ENCODE data around the gene DBH. TPM values are rescaled to one million over a fixed set of nuclear protein-coding genes. Genes with fewer than 3 reads are reported as not detected.
A peak's percentile ranks its signal among the peaks of the same experiment; 100 is the strongest.

The DBH gene
- total RNA-seq, 2 donors from 2014 or later: not detected

DNA sequence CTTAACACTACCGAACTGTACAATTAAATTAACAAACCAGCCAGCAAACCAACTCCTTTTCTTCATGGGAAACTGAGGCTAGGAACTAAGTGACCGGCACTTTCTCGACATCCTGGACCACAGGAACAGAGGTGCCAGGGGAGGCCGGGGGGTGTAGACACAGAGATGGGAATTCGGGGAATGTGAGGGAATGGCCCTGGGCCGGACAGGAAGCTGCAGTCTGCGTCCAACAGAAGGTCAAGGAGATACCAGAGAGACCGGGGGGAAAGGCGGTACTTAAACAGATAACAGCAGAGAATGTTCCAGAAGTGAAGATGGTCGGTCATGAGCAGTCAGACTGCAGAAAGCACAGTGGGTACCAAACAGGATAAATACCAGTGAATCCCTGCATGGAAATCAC is 40.3 kb downstream of the DBH start:
- intact Hi-C loops (cut with DNase I): no loop called here
- Histone ChIP-seq H3K27ac (no peak overlapping the region), H3K4me3 (no peak overlapping the region), H3K27me3 (no peaks in the 10 kb centered on the region), H3K4me1 (no peaks in the 10 kb centered on the region), H3K9me3 (no peaks in the 10 kb centered on the region), H3K36me3 (replicated peaks in 1 of 2; ENCODE audit: insufficient read depth in 1 of 2, low read depth in 2 of 2) (no peaks in the 10 kb centered on the region)
- DNase-seq (no peak), ATAC-seq (no peak)
- TF ChIP-seq POLR2A (IDR thresholded peaks at IDR 0.05): no peak
- TF ChIP-seq, protein P1, sequence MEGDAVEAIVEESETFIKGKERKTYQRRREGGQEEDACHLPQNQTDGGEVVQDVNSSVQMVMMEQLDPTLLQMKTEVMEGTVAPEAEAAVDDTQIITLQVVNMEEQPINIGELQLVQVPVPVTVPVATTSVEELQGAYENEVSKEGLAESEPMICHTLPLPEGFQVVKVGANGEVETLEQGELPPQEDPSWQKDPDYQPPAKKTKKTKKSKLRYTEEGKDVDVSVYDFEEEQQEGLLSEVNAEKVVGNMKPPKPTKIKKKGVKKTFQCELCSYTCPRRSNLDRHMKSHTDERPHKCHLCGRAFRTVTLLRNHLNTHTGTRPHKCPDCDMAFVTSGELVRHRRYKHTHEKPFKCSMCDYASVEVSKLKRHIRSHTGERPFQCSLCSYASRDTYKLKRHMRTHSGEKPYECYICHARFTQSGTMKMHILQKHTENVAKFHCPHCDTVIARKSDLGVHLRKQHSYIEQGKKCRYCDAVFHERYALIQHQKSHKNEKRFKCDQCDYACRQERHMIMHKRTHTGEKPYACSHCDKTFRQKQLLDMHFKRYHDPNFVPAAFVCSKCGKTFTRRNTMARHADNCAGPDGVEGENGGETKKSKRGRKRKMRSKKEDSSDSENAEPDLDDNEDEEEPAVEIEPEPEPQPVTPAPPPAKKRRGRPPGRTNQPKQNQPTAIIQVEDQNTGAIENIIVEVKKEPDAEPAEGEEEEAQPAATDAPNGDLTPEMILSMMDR (IDR thresholded peaks at IDR 0.05): no peak
- WGBS, 2 donors: 75% methylated on average over 10 of the region's 10 CpGs

DNA sequence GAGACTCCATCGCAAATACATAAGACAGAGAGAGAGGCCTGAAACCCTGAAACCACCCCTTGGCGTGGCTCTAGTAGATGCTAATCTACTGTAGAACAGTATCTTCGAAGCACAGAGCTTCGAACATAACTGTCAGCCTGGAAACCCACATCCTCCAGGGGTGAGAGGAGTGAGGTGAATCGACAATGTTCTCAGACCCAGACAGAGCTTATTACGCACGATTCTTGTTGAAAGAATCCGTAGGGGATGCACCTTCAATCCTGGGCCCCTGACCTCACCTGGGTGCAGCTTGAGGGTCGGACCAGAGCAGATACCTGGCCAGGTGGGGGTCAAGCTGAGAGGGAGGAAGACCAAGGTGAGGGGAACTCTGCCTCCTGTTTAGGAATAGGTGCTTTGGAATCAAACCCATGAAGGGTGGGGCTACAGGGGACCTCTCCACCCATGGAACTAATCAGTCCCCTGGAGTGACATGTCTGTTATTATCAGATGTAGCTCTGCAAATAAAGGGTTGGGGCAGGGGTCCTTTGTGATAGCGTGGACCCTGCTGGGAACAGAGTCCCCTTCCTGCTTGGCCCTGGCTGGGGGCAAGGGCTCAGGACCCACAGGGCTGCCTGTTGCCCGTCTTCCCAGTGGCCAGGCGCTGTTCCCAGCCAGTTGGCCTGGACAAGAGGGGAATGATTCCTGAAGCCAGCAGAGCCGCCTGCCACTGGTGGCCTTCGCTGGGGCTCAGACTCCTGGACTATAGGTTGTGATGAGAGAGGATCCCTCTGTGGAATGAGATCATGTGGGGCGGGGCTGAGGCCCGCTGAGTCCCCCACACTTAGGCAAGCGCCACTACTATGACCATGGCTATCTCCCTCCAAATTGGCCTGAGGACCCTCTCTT is 41.2 kb downstream of the DBH start:
- WGBS, 2 donors: 89 to 93% methylated on average over 12 to 17 of the region's 17 CpGs
- Histone ChIP-seq H3K4me3 (no peak overlapping the region), H3K4me1 (no peaks in the 10 kb centered on the region), H3K36me3 (replicated peaks in 1 of 2; ENCODE audit: insufficient read depth in 1 of 2, low read depth in 2 of 2) (no peaks in the 10 kb centered on the region), H3K27ac (peak overlapping the region in 1 of 4 donors; percentile 3), H3K27me3 (no peaks in the 10 kb centered on the region), H3K9me3 (no peaks in the 10 kb centered on the region)
- ATAC-seq: no peak
- no peak for DNase-seq
- intact Hi-C loops (cut with DNase I): no loop called here
- no peak for TF ChIP-seq POLR2A (IDR thresholded peaks at IDR 0.05)
- TF ChIP-seq, protein P1 (IDR thresholded peaks at IDR 0.05): no peak

DNA sequence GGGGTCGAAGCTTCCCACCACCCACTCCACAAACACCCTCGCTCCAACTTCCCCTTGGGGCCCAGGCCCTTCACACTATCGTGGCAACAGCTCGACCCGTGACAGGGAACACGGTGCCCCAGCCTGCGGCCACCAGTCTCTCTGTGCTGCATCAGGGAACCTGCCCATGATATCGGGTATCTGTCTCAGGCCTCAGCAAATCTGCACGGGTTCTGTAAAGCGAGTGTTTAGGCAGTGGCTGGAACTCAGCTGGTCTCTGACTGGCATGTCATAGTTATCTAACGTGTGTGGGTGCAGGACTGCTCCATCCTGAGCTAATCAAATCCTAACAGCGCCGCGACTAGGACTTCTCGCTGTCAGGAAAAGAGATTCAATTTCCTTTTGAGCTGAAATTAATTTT is 42.9 kb downstream of the DBH start:
- Histone ChIP-seq H3K36me3 (replicated peaks in 1 of 2; ENCODE audit: insufficient read depth in 1 of 2, low read depth in 2 of 2) (no peaks in the 10 kb centered on the region), H3K27ac (peak overlapping the region in 1 of 4 donors; percentile 36), H3K27me3 (no peaks in the 10 kb centered on the region), H3K4me3 (no peak overlapping the region), H3K4me1 (no peaks in the 10 kb centered on the region), H3K9me3 (no peaks in the 10 kb centered on the region)
- TF ChIP-seq POLR2A (IDR thresholded peaks at IDR 0.05): no peak
- TF ChIP-seq, protein P1 (IDR thresholded peaks at IDR 0.05): no peak
- intact Hi-C loops (cut with DNase I): no loop called here
- no peak for DNase-seq
- ATAC-seq: no peak
- 77 to 91% methylated on average over 9 to 15 of the region's 15 CpGs for WGBS, 2 donors

DNA sequence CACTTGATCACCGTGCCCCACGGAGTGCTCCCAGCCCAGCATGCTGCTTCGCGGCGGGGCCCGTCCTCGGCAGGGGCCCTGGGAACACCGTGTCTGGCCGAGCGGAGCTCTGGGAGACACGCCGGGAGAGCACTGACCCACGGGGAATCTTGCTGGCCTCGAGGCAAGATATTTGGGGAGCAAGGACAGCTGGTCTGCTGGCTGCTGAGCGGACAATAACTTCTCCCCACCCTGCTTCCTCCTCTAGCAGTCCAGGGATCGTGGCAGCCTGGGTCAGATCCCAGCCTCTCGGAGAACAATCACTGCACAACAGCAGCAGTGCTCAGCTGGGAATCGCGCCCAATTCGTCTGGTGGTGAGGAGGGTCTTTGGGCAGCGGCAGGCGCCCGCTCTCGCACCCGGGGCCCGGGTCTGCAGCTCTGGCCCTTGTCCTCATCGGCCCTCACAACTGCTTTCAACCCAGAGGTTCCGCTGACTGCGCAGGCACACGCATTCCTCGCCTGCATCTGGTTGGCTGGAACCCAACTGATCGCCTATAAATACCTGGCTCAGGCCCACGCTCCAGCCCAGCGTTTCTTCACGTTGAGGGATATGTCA is 43.4 kb downstream of the DBH start:
- no peaks in the 10 kb centered on the region for H3K4me1 ChIP-seq
- WGBS, 2 donors: 70 to 72% methylated on average over 10 to 35 of the region's 35 CpGs
- peak overlapping the region in 1 of 4 donors; percentile 36 for H3K27ac ChIP-seq
- DNase-seq: no peak
- H3K36me3 ChIP-seq (replicated peaks in 1 of 2; ENCODE audit: insufficient read depth in 1 of 2, low read depth in 2 of 2): no peaks in the 10 kb centered on the region
- TF ChIP-seq, protein P1 (IDR thresholded peaks at IDR 0.05): no peak
- no peak for TF ChIP-seq POLR2A (IDR thresholded peaks at IDR 0.05)
- ATAC-seq: no peak
- intact Hi-C loops (cut with DNase I): no loop called here
- H3K9me3 ChIP-seq: no peaks in the 10 kb centered on the region
- no peak overlapping the region for H3K4me3 ChIP-seq
- H3K27me3 ChIP-seq: no peaks in the 10 kb centered on the region

Data from body of pancreas (tissue), 4 donors.